Ascending aorta (tissue), 2 donors: ENCODE data around the gene SIGMAR1. TPM values are rescaled to one million over a fixed set of nuclear protein-coding genes. Genes with fewer than 3 reads are reported as not detected.

Source experiments
- DNase-seq, 2 donors: peaks; one replicate each; pipeline ENCODE4 v3.0.0-alpha.2; 2019; ENCODE audit warnings: low spot score in 2 of 2
- H3K27ac ChIP-seq, 2 donors: fragments of 200-600 bp; sonication (generic); one replicate each; pipeline ENCODE4 v1.5.1; 2016 to 2017; ENCODE audit warnings: mild to moderate bottlenecking in 1 of 2
- H3K27me3 ChIP-seq: fragments of 200-600 bp; sonication (generic); one replicate; pipeline ENCODE4 v1.5.1; 2017
- H3K36me3 ChIP-seq, 2 donors: fragments of 200-600 bp; sonication (generic); one replicate each; pipeline ENCODE4 v1.5.1; 2016
- H3K4me1 ChIP-seq, 2 donors: fragments of 200-600 bp; sonication (generic); one replicate each; pipeline ENCODE4 v1.5.1; 2016 to 2017; ENCODE audit warnings: mild to moderate bottlenecking in 1 of 2
- H3K4me3 ChIP-seq, 2 donors: fragments of 200-600 bp; sonication (generic); one replicate each; pipeline ENCODE4 v1.5.1; 2016 to 2017; ENCODE audit warnings: mild to moderate bottlenecking in 1 of 2
- H3K9me3 ChIP-seq, 2 donors: fragments of 200-600 bp; sonication (generic); one replicate each; pipeline ENCODE4 v1.5.1; 2016
- CTCF ChIP-seq, 3 experiments: fragments of 200-600 bp in 2 of 3; fragments of 450-650 bp in 1 of 3; sonication (generic) in 2 of 3; IDR thresholded peaks; one replicate each; pipeline ENCODE4 v1.5.1; 2016 to 2019; ENCODE audit warnings: antibody characterized with exemption in 3 of 3, mild to moderate bottlenecking in 1 of 3, moderate library complexity in 1 of 3
- intact Hi-C: fragments of 100-400 bp; cut with DNase I; formaldehyde crosslinking; loops from one replicate; pipeline ENCODE4 v1.15.1; 2023
- total RNA-seq: library from RNA; depleted of rRNA; stranded (reverse); fragments of >200 nt; gene quantifications from one replicate; pipeline ENCODE4 v1.1.0, GENCODE V29; 2016

The SIGMAR1 gene
- total RNA-seq, 1 donor from 2014 or later, result 61.3 TPM

GRCh38 chr9:34669809-34670562, 32.4 kb upstream of the SIGMAR1 start:
- intact Hi-C loops, result loop anchor here (5.0 to 10.0 kb wide), 4 partner anchors 343 to 1817 kb away; partner anchors contain the start of genes ATOSB, KIF24, NUDT2 and UNC13B
- no peak for TF ChIP-seq CTCF (IDR thresholded peaks at IDR 0.05)
- H3K27ac ChIP-seq, result no peak overlapping the region

GRCh38 chr9:34665381-34666250, 28.0 kb upstream of the SIGMAR1 start:
- Histone ChIP-seq H3K27me3 (no peaks in the 10 kb centered on the region), H3K4me1 (peaks cover 5 to 14% of the 10 kb centered on the region in 2 donors), H3K27ac (peak overlapping the region; percentile 99 to 100), H3K4me3 (peak overlapping the region; percentile 88), H3K36me3 (peaks cover 9 to 26% of the 10 kb centered on the region in 2 donors), H3K9me3 (no peaks in the 10 kb centered on the region)
- intact Hi-C loops, result loop anchor here (1.0 to 10.0 kb wide), 11 partner anchors 12 to 1822 kb away; partner anchors contain the start of genes ATOSB, DCTN3, DNAI1 and FAM219A
- no peak for TF ChIP-seq CTCF (IDR thresholded peaks at IDR 0.05)
- DNase-seq, result peak; percentile 89 to 98

More at GRCh38 chr9:34669809-34670562, 32.4 kb upstream of the SIGMAR1 start:
- Histone ChIP-seq H3K4me1 (peaks cover 0 to 5% of the 10 kb centered on the region in 2 donors), H3K36me3 (peaks cover 3 to 6% of the 10 kb centered on the region in 2 donors), H3K27me3 (no peaks in the 10 kb centered on the region), H3K4me3 (no peak overlapping the region), H3K9me3 (no peaks in the 10 kb centered on the region)
- DNase-seq, result no peak

- Histone ChIP-seq H3K4me3 (peak overlapping the region; percentile 88), H3K9me3 (no peaks in the 10 kb centered on the region), H3K4me1 (peaks cover 5 to 14% of the 10 kb centered on the region in 2 donors), H3K27me3 (no peaks in the 10 kb centered on the region), H3K27ac (peak overlapping the region; percentile 99 to 100), H3K36me3 (peaks cover 15 to 32% of the 10 kb centered on the region in 2 donors)
- no peak for DNase-seq
- intact Hi-C loops, result loop anchor here (1.0 to 10.0 kb wide), 10 partner anchors 12 to 1822 kb away; partner anchors contain the start of genes ATOSB, DCTN3, DNAI1 and FAM219A
- no peak for TF ChIP-seq CTCF (IDR thresholded peaks at IDR 0.05)
These were observed 27.4 kb upstream of the SIGMAR1 start for GRCh38 chr9:34665067-34665380.

- DNase-seq, result peak; percentile 45 to 92
- TF ChIP-seq CTCF (IDR thresholded peaks at IDR 0.05), result peak; percentile 80 to 91 (median 90)
- peaks cover 5 to 14% of the 10 kb centered on the region in 2 donors for H3K4me1 ChIP-seq
- H3K36me3 ChIP-seq, result peaks cover 21 to 37% of the 10 kb centered on the region in 2 donors
- H3K27me3 ChIP-seq, result no peaks in the 10 kb centered on the region
- peak overlapping the region; percentile 88 for H3K4me3 ChIP-seq
- H3K9me3 ChIP-seq, result no peaks in the 10 kb centered on the region
- intact Hi-C loops, result loop anchor here (1.0 to 10.0 kb wide), 11 partner anchors 11 to 1823 kb away; partner anchors contain the start of genes ATOSB, DCTN3, DNAI1 and FAM219A
- H3K27ac ChIP-seq, result peak overlapping the region; percentile 99 to 100
These were observed 26.9 kb upstream of the SIGMAR1 start for GRCh38 chr9:34664281-34665066.

- TF ChIP-seq CTCF (IDR thresholded peaks at IDR 0.05), result no peak
- Histone ChIP-seq H3K27ac (peak overlapping the region; percentile 99 to 100), H3K4me1 (peaks cover 5 to 14% of the 10 kb centered on the region in 2 donors), H3K36me3 (peaks cover 28 to 32% of the 10 kb centered on the region in 2 donors), H3K4me3 (no peak overlapping the region), H3K9me3 (no peaks in the 10 kb centered on the region), H3K27me3 (no peaks in the 10 kb centered on the region)
- intact Hi-C loops, result loop anchor here (5.0 to 10.0 kb wide), 2 partner anchors 51 to 452 kb away; partner anchors contain the start of genes ATOSB and RPP25L
- DNase-seq, result no peak
These were observed 25.7 kb upstream of the SIGMAR1 start for GRCh38 chr9:34663303-34663605.
